ENCODE data around the gene PSMD5.
A peak's percentile ranks its signal among the peaks of the same experiment; 100 is the strongest.

The PSMD5 gene

GRCh38 chr9:120877276-120878034 lies 34.7 kb upstream of the PSMD5 start:
- no peak; the same call in none of the 2 replicates for TF ChIP-seq CTCF (IDR thresholded peaks at IDR 0.05; ENCODE audit: low read depth, low read length)
- no peak for DNase-seq (ENCODE audit: extremely low read depth, low read depth)

GRCh38 chr9:120876842-120877240 lies 34.1 kb upstream of the PSMD5 start, which contains the start of gene PHF19:
TSS of gene PHF19 (minus strand) at chr9:120877188. CDS start at chr9:120874741, 2,447 bp downstream.
- no peak for TF ChIP-seq CTCF (IDR thresholded peaks at IDR 0.05; ENCODE audit: low read depth, low read length)
- DNase-seq (ENCODE audit: extremely low read depth, low read depth), result no peak

- TF ChIP-seq CTCF (IDR thresholded peaks at IDR 0.05; ENCODE audit: low read depth, low read length), result peak; percentile 0
- DNase-seq (ENCODE audit: extremely low read depth, low read depth), result peak; percentile 39
These were observed 33.5 kb upstream of the PSMD5 start for GRCh38 chr9:120875954-120876841.

GRCh38 chr9:120875643-120875953 lies 32.9 kb upstream of the PSMD5 start:
- TF ChIP-seq CTCF (IDR thresholded peaks at IDR 0.05; ENCODE audit: low read depth, low read length), result no peak
- DNase-seq (ENCODE audit: extremely low read depth, low read depth), result no peak

GRCh38 chr9:120875195-120875565 lies 32.5 kb upstream of the PSMD5 start:
- no peak for DNase-seq (ENCODE audit: extremely low read depth, low read depth)
- TF ChIP-seq CTCF (IDR thresholded peaks at IDR 0.05; ENCODE audit: low read depth, low read length), result no peak

GRCh38 chr9:120874226-120875194 lies 31.8 kb upstream of the PSMD5 start:
- no peak for TF ChIP-seq CTCF (IDR thresholded peaks at IDR 0.05; ENCODE audit: low read depth, low read length)
- no peak for DNase-seq (ENCODE audit: extremely low read depth, low read depth)

Data from AG09319 (cell line).